SU-DHL-6 (cell line): ENCODE results near the gene SOD3.

Experiments used
- H2AFZ ChIP-seq: fragments of 200-600 bp; sonication (generic); 2 replicates; pipeline ENCODE4 v1.6.1; 2014; ENCODE audit warnings: low read depth, mild to moderate bottlenecking, moderate library complexity, mixed read lengths, antibody characterized with exemption, low read length; ENCODE audit not compliant: severe bottlenecking
- H3F3A ChIP-seq: fragments of 200-600 bp; shearing (Covaris generic); 2 replicates; pipeline ENCODE4 v1.6.0; 2016; ENCODE audit warnings: antibody characterized with exemption, mild to moderate bottlenecking; ENCODE audit not compliant: insufficient read depth
- H3K27ac ChIP-seq: fragments of 200-600 bp; sonication (generic); 2 replicates; pipeline ENCODE4 v1.5.1; 2016; ENCODE audit warnings: low read depth, mild to moderate bottlenecking, low read length, moderate library complexity, mixed read lengths
- H3K27me3 ChIP-seq: fragments of 200-600 bp; sonication (generic), shearing (Covaris generic); 2 replicates; pipeline ENCODE4 v1.6.0; 2014; ENCODE audit warnings: mild to moderate bottlenecking, low read length
- H3K36me3 ChIP-seq: fragments of 200-600 bp; sonication (generic); 2 replicates; pipeline ENCODE4 v1.6.1; 2014; ENCODE audit warnings: mild to moderate bottlenecking, low read length, mixed read lengths
- H3K4me2 ChIP-seq: fragments of 300-600, 200-600 bp; shearing (Covaris generic), sonication (generic); 2 replicates; pipeline ENCODE4 v1.6.0; 2014; ENCODE audit warnings: low read length, low read depth, mild to moderate bottlenecking; ENCODE audit not compliant: poor library complexity, severe bottlenecking
- H3K4me3 ChIP-seq: fragments of 200-600 bp; sonication (generic); 2 replicates; pipeline ENCODE4 v1.5.1; 2014; ENCODE audit warnings: antibody characterized with exemption, low read length, mild to moderate bottlenecking, mixed read lengths; ENCODE audit not compliant: insufficient read depth, poor library complexity, severe bottlenecking
- H3K79me2 ChIP-seq: fragments of 200-600 bp; sonication (generic); 2 replicates; pipeline ENCODE4 v1.6.1; 2014; ENCODE audit warnings: mild to moderate bottlenecking, low read length, moderate library complexity; ENCODE audit not compliant: insufficient read depth
- H3K9ac ChIP-seq: fragments of 200-600 bp; sonication (generic); 2 replicates; pipeline ENCODE4 v1.7.0; 2014; ENCODE audit warnings: mild to moderate bottlenecking, low read length
- H3K9me2 ChIP-seq: fragments of 200-600 bp; sonication (generic); replicated peaks from 2 replicates; pipeline ENCODE4 v1.6.1; 2014; ENCODE audit warnings: low read length; ENCODE audit not compliant: insufficient read depth
- H3K9me3 ChIP-seq: fragments of 200-600 bp; sonication (generic); 2 replicates; pipeline ENCODE4 v1.6.1; 2014; ENCODE audit warnings: low read length, mixed read lengths; ENCODE audit not compliant: insufficient read depth
- H4K20me1 ChIP-seq: fragments of 200-600 bp; sonication (generic); 2 replicates; pipeline ENCODE4 v1.6.1; 2014; ENCODE audit warnings: low read depth, mild to moderate bottlenecking, antibody characterized with exemption, low read length, moderate library complexity, mixed read lengths
- EZH2phosphoT487 ChIP-seq: fragments of 200-600 bp; sonication (generic), shearing (Covaris generic); conservative IDR thresholded peaks from 2 replicates; pipeline ENCODE4 v1.6.1; 2018; ENCODE audit warnings: mild to moderate bottlenecking, antibody characterized with exemption, low read length, moderate library complexity, mixed read lengths
- TF ChIP-seq, protein P1 (sequence below): fragments of 200-600 bp; sonication (generic); IDR thresholded peaks from one replicate; pipeline ENCODE4 v1.5.1; 2017; ENCODE audit warnings: antibody characterized with exemption, mild to moderate bottlenecking, low read length, moderate library complexity; ENCODE audit not compliant: insufficient read depth, poor library complexity, severe bottlenecking

The SOD3 gene

GRCh38 chr4:24770667-24771066 is 24.7 kb upstream of the SOD3 start:
- H3K4me3 ChIP-seq: no peak overlapping the region
- no peak overlapping the region for H2AFZ ChIP-seq
- H3K27ac ChIP-seq: no peak overlapping the region
- H3K9me2 ChIP-seq: no peaks in the 10 kb centered on the region
- no peak overlapping the region for H3K4me2 ChIP-seq
- no peak for TF ChIP-seq EZH2phosphoT487
- TF ChIP-seq, protein P1, sequence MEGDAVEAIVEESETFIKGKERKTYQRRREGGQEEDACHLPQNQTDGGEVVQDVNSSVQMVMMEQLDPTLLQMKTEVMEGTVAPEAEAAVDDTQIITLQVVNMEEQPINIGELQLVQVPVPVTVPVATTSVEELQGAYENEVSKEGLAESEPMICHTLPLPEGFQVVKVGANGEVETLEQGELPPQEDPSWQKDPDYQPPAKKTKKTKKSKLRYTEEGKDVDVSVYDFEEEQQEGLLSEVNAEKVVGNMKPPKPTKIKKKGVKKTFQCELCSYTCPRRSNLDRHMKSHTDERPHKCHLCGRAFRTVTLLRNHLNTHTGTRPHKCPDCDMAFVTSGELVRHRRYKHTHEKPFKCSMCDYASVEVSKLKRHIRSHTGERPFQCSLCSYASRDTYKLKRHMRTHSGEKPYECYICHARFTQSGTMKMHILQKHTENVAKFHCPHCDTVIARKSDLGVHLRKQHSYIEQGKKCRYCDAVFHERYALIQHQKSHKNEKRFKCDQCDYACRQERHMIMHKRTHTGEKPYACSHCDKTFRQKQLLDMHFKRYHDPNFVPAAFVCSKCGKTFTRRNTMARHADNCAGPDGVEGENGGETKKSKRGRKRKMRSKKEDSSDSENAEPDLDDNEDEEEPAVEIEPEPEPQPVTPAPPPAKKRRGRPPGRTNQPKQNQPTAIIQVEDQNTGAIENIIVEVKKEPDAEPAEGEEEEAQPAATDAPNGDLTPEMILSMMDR: no peak
- H3K79me2 ChIP-seq: no peaks in the 10 kb centered on the region
- no peaks in the 10 kb centered on the region for H4K20me1 ChIP-seq
- H3K36me3 ChIP-seq: no peaks in the 10 kb centered on the region
- H3F3A ChIP-seq: no peaks in the 10 kb centered on the region
- H3K9ac ChIP-seq: no peak overlapping the region
- no peaks in the 10 kb centered on the region for H3K9me3 ChIP-seq
- no peaks in the 10 kb centered on the region for H3K27me3 ChIP-seq

DNA sequence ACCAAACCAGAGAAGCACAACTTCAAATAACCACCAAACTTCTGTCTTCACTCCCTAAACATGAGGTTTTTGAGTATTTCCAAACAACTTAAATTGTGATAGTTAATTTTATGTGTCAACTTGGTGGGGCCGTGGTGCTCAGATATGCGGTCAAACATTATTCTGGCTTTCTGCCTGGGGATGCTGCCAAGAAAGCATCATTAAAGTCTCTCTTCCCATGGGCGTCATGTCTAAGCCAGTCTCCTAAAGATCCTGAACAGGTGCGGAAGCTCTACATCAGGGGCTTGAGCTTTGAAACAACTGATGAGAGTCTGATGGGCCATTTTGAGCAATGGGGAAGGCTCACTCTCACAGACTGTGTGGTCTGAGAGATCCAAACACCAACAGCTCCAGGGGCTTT is 24.1 kb upstream of the SOD3 start:
- Histone ChIP-seq H3K9me2 (no peaks in the 10 kb centered on the region), H3K4me2 (no peak overlapping the region), H3K4me3 (no peak overlapping the region), H2AFZ (no peak overlapping the region), H4K20me1 (no peaks in the 10 kb centered on the region), H3K27ac (no peak overlapping the region), H3F3A (no peaks in the 10 kb centered on the region), H3K9ac (no peak overlapping the region), H3K79me2 (no peaks in the 10 kb centered on the region), H3K36me3 (no peaks in the 10 kb centered on the region), H3K27me3 (no peaks in the 10 kb centered on the region), H3K9me3 (no peaks in the 10 kb centered on the region)
- no peak for TF ChIP-seq EZH2phosphoT487
- TF ChIP-seq, protein P1: no peak

DNA sequence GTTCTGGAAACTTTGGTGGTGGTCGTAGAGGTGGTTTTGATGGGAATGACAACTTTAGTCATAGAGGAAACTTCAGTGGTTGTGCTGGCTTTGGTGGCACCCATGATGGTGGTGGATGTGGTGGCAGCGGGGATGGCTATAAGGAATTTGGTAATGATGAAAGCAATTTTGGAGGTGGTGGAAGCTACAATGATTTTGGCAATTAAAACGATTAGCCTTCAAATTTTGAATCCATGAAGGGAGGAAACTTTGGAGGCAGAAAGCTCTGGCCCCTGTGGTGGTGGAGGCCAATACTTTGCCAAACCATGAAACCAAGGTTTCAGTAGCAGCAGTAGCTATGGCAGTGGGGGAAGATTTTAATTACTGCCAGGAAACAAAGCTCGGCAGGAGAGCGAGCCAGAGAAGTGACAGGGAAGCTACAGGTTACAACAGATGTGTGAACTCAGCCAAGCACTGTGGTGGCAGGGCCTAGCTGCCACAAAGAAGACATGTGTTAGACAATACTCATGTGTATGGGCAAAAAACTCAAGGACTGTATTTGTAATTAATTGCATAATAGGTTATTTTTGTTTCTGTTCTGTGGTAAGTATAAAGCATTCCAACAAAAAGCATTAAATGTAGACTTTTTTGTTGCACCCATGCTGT is 23.2 kb upstream of the SOD3 start:
- H3K4me2 ChIP-seq: no peak overlapping the region
- H2AFZ ChIP-seq: no peak overlapping the region
- no peaks in the 10 kb centered on the region for H3K9me2 ChIP-seq
- H3K27me3 ChIP-seq: no peaks in the 10 kb centered on the region
- H3K27ac ChIP-seq: no peak overlapping the region
- no peak overlapping the region for H3K4me3 ChIP-seq
- no peak for TF ChIP-seq EZH2phosphoT487
- TF ChIP-seq, protein P1: no peak
- H3K9me3 ChIP-seq: no peaks in the 10 kb centered on the region
- H3K9ac ChIP-seq: no peak overlapping the region
- H4K20me1 ChIP-seq: no peaks in the 10 kb centered on the region
- H3K79me2 ChIP-seq: no peaks in the 10 kb centered on the region
- H3K36me3 ChIP-seq: no peaks in the 10 kb centered on the region
- H3F3A ChIP-seq: no peaks in the 10 kb centered on the region
